Activated naive CD4-positive, alpha-beta T cell treated with anti-CD3 and anti-CD28 coated beads, Interleukin-2, amount 50 U/mL, for 24 hours (primary cell): Measurements from ENCODE around the gene SDF4.
"Not testable (repeated sequence)": the region's sequence is repeated elsewhere in the genome, so short reads cannot be mapped to it uniquely, and the experiment has no call there.

Experiments used
- H3K27ac Mint-ChIP-seq: one replicate; pipeline ENCODE4 v1.8.0; 2021; ENCODE audit warnings: mild to moderate bottlenecking, mixed read lengths
- H3K27me3 Mint-ChIP-seq: one replicate; pipeline ENCODE4 v1.8.0; 2021; ENCODE audit warnings: mixed read lengths
- H3K36me3 Mint-ChIP-seq: one replicate; pipeline ENCODE4 v1.8.0; 2021; ENCODE audit warnings: mixed read lengths
- H3K4me1 Mint-ChIP-seq: one replicate; pipeline ENCODE4 v1.8.0; 2021; ENCODE audit warnings: mixed read lengths
- H3K4me3 Mint-ChIP-seq: one replicate; pipeline ENCODE4 v1.8.0; 2021; ENCODE audit warnings: mild to moderate bottlenecking, mixed read lengths
- H3K9me3 Mint-ChIP-seq: one replicate; pipeline ENCODE4 v1.8.0; 2021; ENCODE audit warnings: mixed read lengths

The SDF4 gene

DNA sequence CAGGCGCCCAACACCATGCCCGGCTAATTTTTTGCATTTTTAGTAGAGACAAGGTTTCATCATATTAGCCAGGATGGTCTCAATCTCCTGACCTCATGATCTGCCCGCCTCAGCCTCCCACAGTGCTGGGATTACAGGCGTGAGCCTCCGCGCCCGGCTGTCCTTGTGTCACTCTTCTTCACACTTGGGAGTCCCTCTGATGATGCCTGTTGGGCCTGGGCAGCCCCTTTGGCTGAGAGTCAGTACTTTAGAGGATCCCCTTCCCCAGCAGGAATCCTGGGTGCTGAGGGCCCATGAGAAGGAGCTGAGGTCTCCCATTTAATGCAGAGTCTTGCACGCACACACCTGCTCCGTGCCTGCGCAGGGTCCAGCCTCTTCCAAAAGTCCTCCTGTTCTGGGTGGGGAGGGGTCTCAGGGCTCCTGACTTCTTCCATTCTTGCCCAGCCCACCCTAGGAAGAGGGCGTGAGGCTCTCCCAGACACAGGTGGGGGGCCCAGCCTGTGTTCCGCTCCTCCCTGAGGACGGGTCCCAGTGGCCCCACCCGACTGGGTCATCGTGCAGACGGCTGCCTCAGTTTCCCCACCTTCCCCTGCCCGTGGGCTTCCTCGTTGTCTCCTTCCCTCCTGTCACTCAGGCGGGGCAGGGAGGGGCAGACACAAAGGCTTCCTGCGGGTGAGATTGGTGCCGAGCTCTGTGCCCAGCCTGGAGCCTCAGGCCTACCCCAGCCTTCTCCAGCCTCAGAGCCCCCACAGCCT lies 54.2 kb downstream of the SDF4 start:
- H3K9me3 Mint-ChIP-seq: no peaks in the 10 kb centered on the region
- H3K36me3 Mint-ChIP-seq: no peaks in the 10 kb centered on the region
- H3K4me3 Mint-ChIP-seq: no peak overlapping the region
- H3K4me1 Mint-ChIP-seq: peaks cover 3% of the 10 kb centered on the region
- H3K27ac Mint-ChIP-seq: no peak overlapping the region
- no peaks in the 10 kb centered on the region for H3K27me3 Mint-ChIP-seq

DNA sequence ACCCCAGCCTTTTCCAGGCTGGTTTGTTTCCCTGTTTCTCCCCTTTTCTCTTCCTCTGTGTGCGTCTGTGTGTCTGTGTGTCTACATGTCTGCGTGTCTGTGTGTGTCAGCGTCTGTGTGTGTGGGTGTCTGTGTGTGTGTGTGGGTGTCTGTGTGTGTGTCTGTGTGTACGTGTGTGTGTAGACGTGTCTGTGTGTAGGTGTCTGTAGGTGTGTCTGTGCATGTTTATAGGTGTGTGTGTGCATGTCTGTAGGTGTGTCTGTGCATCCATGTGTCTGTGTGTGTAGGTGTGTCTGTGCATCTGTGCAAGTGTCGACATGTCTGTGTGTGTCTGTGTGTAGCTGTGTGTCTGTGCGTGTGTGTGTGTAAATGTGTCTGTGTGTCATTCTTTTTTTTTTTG lies 54.9 kb downstream of the SDF4 start:
- H3K4me3 Mint-ChIP-seq: no peak overlapping the region
- peaks cover 1% of the 10 kb centered on the region for H3K27me3 Mint-ChIP-seq
- no peaks in the 10 kb centered on the region for H3K9me3 Mint-ChIP-seq
- H3K4me1 Mint-ChIP-seq: peaks cover 7% of the 10 kb centered on the region
- no peaks in the 10 kb centered on the region for H3K36me3 Mint-ChIP-seq
- H3K27ac Mint-ChIP-seq: peak overlapping the region; percentile 10

DNA sequence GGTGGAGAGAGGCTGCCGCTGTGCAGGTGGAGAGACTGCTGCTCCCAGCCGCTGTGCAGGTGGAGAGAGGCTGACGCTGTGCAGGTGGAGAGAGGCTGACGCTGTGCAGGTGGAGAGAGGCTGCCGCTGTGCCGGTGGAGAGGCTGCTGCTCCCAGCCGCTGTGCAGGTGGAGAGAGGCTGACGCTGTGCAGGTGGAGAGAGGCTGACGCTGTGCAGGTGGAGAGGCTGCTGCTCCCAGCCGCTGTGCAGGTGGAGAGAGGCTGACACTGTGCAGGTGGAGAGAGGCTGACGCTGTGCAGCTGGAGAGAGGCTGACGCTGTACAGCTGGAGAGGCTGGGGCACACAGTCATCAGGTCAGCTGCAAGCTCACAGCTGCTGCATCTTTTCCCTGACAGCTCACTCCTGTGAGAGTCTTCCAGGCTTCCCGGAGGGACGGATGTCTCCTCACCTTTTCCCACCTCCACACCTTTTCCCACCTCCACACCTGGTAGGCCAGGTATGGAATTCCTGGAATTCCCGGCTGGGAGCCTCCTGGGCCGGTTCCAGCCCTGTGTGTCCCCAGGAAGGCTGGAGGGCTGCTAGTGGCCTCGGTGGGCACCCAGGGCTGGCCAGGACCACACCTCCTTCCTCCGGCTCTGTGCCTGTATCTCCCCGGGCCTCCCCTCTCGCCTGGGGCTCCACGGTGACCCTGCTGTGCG lies 55.6 kb downstream of the SDF4 start:
- not testable (repeated sequence) for H3K9me3 Mint-ChIP-seq, H3K36me3 Mint-ChIP-seq, H3K4me1 Mint-ChIP-seq, H3K4me3 Mint-ChIP-seq, H3K27me3 Mint-ChIP-seq, H3K27ac Mint-ChIP-seq

DNA sequence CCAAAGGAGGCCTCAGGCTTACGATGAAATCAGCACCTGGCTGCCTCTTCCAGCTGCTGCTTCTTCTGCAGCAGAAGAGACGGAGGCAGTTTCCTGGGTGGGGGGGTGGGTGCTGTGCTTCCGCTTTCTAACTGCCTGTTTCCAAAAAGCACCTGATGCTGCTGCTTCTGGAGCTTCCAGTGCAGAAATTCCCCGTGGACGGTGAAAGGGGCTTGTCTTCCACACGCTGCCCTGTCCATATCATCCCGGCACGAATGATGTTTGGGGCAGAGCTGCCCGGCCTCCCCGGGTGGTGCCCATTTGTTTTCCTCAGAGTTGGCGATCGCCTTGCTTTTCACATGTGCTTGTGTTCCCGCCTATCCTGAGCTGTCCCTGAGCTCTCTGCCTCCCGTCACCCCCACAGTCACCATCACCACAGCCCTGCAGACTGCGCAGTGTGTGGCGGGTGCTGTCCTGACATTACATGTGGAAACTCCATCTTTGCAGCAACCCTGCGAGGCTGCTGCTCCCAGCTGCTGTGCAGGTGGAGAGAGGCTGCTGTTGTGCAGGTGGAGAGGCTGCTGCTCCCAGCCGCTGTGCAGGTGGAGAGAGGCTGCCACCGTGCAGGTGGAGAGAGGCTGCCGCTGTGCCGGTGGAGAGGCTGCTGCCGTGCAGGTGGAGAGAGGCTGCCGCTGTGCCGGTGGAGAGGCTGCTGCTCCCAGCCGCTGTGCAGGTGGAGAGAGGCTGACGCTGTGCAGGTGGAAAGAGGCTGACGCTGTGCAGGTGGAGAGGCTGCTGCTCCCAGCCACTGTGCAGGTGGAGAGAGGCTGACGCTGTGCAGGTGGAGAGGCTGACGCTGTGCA lies 56.4 kb downstream of the SDF4 start:
- no peaks in the 10 kb centered on the region for H3K9me3 Mint-ChIP-seq

DNA sequence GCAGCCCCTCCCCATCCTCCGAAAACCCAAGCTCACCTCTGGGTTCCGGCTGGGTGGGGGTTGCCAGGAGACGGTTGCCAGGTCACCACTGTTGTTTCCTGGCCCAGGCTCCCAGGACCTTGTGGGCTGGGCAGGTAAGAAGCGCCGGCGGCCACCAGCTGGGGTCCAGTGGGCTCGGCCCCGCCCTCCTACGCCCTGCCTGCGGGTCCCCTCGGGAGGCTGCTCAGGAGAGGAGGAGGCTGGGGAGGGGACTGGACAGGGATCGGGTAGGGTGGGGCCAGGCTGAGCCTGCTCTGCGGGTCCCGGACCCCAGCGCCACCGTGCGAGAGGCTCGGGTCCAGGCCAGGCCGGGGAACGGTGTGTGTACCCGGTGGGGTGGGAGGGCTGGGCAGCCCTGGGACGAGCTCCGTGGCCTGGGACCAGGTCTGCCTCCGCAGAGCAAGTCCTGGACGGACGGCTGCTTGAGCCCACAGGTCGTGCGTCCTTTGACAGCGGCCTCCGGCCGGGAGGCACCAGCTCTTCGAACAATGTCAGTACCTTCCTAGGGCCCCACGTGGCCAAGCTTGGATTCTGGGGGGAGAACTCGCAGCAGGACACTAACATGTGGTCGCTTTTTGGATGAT lies 57.9 kb downstream of the SDF4 start, which contains the start of gene TTLL10:
TSS of gene TTLL10 (plus strand) at position 88 of the 623 bp plus-strand sequence. CDS start 5,336 bp downstream, outside the sequence.
- H3K4me1 Mint-ChIP-seq: peaks cover 13% of the 10 kb centered on the region
- H3K9me3 Mint-ChIP-seq: no peaks in the 10 kb centered on the region
- H3K36me3 Mint-ChIP-seq: no peaks in the 10 kb centered on the region
- peaks cover 5% of the 10 kb centered on the region for H3K27me3 Mint-ChIP-seq
- H3K4me3 Mint-ChIP-seq: no peak within 1 kb of the TSS
- H3K27ac Mint-ChIP-seq: no peak within 1 kb of the TSS

More for the DNA sequence above, 56.4 kb downstream of the SDF4 start:
- H3K36me3 Mint-ChIP-seq: no peaks in the 10 kb centered on the region
- H3K27me3 Mint-ChIP-seq: peaks cover 1% of the 10 kb centered on the region
- H3K4me1 Mint-ChIP-seq: peaks cover 7% of the 10 kb centered on the region
- H3K27ac Mint-ChIP-seq: no peak overlapping the region
- no peak overlapping the region for H3K4me3 Mint-ChIP-seq

DNA sequence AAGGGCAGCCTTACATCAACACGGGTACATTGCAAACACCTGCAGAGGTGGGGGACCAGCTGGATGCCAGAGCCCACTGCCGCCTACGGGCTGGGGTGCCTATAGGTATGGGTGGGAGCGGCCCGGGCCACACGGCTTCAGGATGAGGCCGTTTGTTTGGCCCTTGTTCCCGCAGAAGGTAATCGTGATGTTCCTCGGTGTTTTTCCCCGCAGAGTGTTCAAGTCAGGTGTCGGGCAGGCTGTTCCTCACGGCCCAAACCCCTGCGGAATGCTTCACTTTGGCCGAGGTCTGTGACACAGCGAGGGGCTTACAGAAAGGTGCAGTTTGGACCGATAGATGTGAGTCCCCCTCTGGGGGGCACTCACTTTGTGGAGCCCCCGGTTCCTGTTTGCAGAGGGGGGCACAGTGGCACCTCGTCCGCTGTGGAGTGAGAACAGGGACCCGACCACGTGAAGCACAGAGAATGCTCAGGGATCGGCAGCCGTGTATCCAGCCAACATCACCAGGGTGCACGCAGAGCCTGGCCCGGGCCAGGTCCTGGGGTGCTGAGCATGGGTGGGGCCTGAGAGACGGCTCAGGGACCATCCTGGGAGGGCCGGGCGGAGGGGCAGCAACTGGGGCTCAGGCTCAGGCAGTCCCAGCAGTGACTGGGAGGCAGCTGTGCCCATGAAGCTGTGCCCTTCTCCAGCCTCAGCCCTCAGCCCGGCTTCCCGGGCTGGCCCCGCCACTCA lies 58.6 kb downstream of the SDF4 start:
- Mint-ChIP-seq H3K27me3 (peaks cover 5% of the 10 kb centered on the region), H3K4me1 (peaks cover 13% of the 10 kb centered on the region), H3K27ac (no peak overlapping the region), H3K36me3 (no peaks in the 10 kb centered on the region), H3K4me3 (no peak overlapping the region), H3K9me3 (no peaks in the 10 kb centered on the region)

DNA sequence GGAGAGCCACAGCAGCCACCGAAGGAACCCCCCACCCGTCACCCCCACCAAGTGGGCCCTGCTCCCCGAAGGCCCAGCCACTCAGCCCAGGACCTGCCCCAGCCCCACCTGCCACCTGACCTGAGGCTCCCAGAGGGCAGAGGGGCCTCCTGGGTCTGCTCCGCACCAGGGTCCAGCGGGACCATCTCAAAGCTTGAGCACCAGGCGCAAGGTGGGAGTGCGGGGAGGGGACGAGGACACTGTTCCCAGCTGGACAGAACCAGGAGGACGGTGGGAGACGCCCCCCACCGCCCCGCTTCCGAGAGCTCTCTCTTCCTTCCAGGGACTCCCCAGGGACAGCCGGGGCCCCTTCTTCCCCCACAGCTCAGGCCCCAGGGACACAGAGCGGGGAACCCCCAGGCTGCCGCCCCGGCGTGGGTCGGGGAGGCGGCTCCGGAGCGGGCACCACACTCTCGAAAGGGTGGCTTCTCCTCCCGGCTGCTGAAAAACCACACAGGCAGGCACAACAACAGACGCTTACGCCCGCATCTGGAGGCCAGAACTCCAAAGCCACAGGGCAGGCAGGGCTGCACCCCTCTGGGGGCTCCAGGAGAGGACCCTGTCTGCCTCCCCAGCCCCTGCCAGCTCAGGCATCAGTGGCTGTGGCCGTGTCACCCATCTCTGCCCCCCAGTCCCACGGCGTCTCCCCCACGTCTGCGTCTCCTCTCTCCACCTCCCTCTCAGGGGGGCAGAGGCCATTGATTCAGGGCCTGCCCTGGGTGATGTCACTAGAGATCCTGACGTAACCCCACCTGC lies 60.1 kb downstream of the SDF4 start:
- H3K27me3 Mint-ChIP-seq: peaks cover 5% of the 10 kb centered on the region
- H3K4me3 Mint-ChIP-seq: no peak overlapping the region
- H3K4me1 Mint-ChIP-seq: peaks cover 13% of the 10 kb centered on the region
- no peak overlapping the region for H3K27ac Mint-ChIP-seq
- no peaks in the 10 kb centered on the region for H3K9me3 Mint-ChIP-seq
- no peaks in the 10 kb centered on the region for H3K36me3 Mint-ChIP-seq

DNA sequence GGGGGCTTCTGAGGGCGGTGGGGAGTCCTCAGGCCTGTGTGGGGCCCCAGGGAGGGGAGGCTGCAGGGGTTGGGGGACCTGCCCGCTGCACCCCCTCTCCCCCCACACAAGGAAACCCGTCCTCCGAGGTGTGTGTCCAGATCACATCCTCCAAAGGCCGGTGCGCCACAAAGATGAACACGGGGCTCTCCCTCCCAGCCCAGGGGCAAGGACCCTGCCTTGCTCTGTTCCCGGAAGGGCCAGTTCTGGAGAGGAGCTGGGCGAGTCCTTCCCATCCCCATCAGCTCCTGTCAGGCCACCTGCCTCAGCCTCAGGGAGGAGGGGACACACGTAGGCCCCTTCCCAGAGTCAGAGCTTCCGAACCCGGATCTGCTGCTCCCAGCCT lies 60.6 kb downstream of the SDF4 start:
- H3K9me3 Mint-ChIP-seq: no peaks in the 10 kb centered on the region
- no peaks in the 10 kb centered on the region for H3K36me3 Mint-ChIP-seq
- no peak overlapping the region for H3K27ac Mint-ChIP-seq
- peaks cover 5% of the 10 kb centered on the region for H3K27me3 Mint-ChIP-seq
- H3K4me3 Mint-ChIP-seq: no peak overlapping the region
- H3K4me1 Mint-ChIP-seq: peaks cover 13% of the 10 kb centered on the region

DNA sequence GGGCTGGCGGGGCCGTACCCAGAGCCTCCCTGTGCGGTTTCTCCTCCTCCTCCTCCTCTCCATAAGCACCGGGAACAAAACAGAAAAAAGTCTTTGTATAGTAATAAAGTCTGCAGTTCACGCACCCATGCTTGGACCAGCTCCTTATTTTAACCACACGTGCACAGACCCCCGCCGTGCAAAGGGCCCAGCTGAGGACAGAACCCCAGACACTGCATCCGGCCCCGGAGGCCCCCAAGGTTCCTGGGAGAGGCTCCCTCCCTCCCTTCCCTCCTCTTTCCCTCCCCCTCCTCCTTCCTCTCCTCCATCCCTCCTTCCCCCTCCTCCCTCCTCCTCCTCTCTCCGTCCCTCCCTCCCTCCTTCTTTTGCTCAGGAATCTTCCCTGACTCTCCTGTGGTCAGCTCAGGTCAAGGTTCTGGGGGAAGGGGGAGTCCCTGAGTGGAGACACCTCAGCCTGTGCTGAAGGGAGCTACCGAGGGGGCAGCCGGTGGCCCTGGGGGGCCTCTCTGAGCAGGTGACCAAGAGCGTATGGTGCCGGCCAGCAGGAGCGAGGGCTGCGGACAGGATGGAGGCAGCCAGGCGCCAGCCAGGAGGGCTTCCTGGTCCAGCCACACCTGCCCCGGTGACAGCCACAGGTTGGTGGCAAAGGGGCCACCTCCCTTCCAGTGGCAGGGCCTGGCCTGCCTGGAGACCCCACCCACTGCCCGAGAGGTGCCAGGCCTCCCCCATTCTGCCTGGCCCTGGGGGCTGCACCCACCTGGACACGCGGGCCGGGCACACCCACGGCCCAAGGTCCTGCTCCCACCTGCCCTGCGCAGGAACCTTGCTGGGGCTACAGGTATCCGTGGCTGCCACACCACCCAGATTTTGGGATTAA lies 61.3 kb downstream of the SDF4 start:
- H3K27me3 Mint-ChIP-seq: peaks cover 5% of the 10 kb centered on the region
- no peaks in the 10 kb centered on the region for H3K9me3 Mint-ChIP-seq
- H3K27ac Mint-ChIP-seq: no peak overlapping the region
- H3K4me1 Mint-ChIP-seq: peaks cover 13% of the 10 kb centered on the region
- H3K36me3 Mint-ChIP-seq: no peaks in the 10 kb centered on the region
- no peak overlapping the region for H3K4me3 Mint-ChIP-seq

DNA sequence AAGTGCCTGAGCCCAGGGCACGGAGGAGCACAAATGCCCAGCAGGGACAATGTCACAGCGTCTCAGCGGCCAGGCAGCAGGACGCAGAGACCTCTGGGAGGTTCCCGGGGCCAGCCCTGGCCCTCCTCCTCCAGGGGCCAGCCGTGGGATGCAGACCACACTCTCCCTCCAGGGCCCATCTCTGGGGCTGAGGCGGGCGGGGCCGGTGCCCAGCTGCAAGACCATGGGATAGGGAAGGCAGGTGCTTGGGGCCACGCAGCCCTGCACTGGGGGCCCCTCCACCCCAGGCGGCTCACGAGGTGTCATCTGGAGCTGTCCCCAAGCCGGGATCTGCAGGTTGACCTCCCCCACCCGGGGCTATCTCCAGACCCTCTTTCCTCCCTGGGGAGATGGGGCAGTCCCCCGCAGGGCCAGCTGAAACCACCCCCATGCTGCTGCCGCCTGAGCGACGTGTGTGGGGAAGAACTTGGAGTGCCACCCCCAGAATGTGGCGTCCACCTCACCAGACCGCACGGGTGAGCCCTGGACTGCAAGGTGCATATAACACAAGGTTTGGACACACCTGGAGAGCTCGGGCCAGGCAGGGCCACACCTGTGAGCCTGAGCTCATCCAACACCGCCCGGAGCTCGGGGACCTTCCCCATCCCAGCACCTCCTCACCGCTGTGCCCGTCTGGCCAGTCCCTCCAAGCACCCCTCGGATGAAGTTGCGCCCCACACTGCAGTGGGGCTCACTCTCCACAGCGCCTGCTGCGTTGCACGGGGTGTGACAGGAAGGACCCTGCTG lies 62.2 kb downstream of the SDF4 start:
- Mint-ChIP-seq H3K27me3 (peaks cover 5% of the 10 kb centered on the region), H3K9me3 (no peaks in the 10 kb centered on the region), H3K27ac (no peak overlapping the region), H3K4me1 (peaks cover 13% of the 10 kb centered on the region), H3K4me3 (no peak overlapping the region), H3K36me3 (no peaks in the 10 kb centered on the region)

DNA sequence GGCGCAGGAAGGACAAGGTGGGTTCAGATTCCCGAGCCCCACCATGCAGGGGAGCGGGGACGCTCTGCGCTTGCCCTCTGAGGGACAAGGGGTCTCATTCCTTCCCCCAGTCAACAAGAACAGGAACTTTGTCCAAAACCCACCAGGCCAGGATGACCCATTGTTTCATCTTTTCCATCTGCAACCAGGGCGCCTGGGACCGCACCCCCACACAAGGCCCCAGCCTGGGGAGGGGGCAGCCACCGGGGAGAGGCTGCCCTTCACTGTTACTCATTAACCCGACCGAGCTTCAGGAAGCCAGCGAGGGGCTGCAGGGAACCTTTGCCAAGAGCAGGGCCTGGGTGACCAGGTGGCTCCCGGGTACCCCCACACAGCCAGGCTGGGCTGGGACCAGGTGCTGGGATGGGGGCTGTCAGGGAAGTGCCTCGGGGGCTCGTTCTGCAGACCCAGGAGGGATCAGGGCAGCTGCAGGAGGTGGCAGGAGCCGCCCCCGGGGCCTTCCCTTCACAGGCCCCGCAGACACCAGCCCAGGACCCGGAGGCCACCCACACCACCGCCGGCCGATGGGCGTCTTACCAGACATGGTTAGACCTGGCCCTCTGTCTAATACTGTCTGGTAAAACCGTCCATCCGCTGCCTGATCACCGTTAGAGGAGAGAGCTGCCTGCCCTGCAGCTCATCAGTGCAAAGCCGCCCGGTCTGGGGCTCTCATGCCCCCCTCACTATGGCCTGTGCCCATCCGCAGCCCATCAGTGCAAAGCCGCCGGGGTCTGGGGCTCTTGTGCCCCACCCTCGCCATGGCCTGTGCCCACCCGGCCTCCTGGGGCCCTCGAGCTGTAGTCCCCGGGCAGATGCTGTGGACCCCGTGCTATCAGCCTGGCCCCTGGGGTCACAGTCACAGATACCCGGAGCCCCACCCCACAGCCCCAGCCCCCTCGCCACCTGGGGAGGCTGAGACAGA lies 63.1 kb downstream of the SDF4 start:
- peaks cover 5% of the 10 kb centered on the region for H3K27me3 Mint-ChIP-seq
- no peaks in the 10 kb centered on the region for H3K36me3 Mint-ChIP-seq
- H3K4me1 Mint-ChIP-seq: peaks cover 11% of the 10 kb centered on the region
- H3K4me3 Mint-ChIP-seq: no peak overlapping the region
- no peaks in the 10 kb centered on the region for H3K9me3 Mint-ChIP-seq
- H3K27ac Mint-ChIP-seq: no peak overlapping the region

DNA sequence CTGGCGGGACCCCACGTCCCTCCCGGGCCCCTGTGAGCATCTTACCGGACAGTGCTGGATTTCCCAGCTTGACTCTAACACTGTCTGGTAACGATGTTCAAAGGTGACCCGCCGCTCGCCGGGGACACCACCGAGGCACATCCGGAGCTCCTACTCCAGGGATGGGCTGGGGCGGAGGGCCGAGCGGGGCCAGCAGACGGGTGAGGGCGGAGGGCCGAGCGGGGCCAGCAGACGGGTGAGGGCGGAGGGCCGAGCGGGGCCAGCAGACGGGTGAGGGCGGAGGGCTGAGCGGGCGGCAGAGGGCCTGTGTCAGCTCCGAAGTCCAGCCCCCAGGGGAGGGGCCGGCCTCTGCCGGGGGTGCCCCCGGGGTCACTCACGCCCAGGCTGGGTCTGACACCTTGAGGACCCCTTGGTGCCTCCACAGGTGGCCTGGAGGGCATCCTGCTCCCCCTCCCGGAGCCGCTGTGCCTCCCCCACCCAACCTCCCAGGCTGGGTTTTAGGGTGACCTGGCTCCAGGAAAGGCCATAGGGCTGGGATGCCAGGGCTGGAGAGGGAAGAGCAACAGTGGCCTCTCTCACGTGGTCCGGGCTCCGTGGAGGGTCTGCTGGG lies 63.9 kb downstream of the SDF4 start:
- Mint-ChIP-seq H3K27ac (no peak overlapping the region), H3K4me1 (peaks cover 11% of the 10 kb centered on the region), H3K9me3 (no peaks in the 10 kb centered on the region), H3K27me3 (peaks cover 5% of the 10 kb centered on the region), H3K36me3 (no peaks in the 10 kb centered on the region), H3K4me3 (no peak overlapping the region)
